HUDEP-2 (cell line): ENCODE measurements around the gene CPZ.
"Not testable (repeated sequence)": the region's sequence is repeated elsewhere in the genome, so short reads cannot be mapped to it uniquely, and the experiment has no call there.

ENCODE experiments used
- DNase-seq, 76 experiments: peaks; one replicate each; lab custom pipeline; 2025; ENCODE audit not compliant: unreplicated experiment in 76 of 76; lab: John Stamatoyannopoulos, UW

Gene CPZ

DNA sequence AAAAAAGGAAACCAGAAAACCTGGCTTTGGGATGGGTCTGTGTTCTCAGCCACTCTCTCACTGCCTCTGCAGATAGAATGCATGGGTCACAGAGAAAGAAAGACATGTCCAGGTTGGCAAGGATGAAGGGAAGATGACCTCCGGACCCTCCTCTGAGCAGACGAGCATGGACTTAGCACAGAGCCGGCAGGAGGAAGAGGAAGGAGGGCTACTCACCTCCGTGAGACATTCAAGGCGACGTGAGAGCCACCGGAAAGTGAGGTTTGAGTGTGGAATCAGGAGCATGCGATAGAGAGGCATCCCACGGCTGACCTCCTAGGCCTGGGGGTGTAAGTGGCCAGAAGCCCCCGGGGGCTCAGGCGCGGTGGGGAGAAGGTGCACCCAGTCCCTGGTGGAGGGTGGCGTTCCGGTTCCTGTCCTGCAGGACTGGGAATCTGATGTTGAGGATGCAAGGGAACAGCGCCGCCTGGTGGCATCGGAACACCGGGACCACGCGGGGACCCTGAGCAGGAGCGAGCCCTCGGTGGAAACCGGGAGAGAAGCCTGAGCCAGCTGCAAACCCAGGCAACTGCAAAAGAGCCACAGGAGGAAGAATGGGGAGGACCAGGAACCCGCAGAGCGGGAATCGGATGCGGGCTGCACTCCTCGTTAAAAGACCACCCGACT is 37.8 kb downstream of the CPZ start:
- not testable (repeated sequence) for DNase-seq

DNA sequence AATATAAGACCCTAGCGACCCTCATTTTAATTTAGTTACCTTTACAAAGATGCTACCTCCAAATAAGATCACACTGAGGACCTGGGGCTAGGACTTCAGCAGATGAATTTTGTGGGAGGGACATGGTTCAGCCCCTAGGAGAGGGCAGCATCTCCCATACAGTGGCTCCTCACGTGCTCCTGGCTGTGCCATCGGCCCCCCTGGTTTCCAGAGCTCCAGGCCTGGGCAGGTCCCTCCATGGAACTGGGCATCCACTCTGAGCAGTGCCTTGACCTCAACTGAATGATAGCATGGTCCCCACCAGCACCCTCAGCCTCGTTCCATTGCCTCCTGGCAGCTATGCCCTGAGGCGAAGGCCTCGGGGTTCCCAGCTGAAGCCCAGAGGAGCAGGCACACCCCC is 39.3 kb downstream of the CPZ start:
- DNase-seq = not testable (repeated sequence)

DNA sequence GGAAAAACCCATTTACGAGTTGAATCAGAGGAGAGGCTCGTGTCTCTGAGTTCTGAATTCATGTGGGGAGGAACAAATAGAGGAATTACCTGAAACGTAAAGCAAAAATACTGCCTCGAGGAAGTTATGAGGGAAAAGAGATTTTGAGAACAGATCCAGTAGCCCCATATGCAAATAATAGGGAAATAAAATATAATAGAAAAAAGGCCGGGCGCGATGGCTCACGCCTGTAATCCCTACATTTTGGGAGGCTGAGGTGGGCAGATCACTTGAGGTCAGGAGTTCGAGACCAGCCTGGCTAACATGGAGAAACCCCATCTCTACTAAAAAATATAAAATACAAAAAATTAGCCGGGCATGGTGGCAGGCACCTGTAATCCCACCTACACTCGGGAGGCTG is 42.2 kb downstream of the CPZ start:
- DNase-seq = not testable (repeated sequence)

DNA sequence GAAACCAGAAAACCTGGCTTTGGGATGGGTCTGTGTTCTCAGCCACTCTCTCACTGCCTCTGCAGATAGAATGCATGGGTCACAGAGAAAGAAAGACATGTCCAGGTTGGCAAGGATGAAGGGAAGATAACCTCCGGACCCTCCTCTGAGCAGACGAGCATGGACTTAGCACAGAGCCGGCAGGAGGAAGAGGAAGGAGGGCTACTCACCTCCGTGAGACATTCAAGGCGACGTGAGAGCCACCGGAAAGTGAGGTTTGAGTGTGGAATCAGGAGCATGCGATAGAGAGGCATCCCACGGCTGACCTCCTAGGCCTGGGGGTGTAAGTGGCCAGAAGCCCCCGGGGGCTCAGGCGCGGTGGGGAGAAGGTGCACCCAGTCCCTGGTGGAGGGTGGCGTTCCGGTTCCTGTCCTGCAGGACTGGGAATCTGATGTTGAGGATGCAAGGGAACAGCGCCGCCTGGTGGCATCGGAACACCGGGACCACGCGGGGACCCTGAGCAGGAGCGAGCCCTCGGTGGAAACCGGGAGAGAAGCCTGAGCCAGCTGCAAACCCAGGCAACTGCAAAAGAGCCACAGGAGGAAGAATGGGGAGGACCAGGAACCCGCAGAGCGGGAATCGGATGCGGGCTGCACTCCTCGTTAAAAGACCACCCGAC is 43.5 kb downstream of the CPZ start:
- not testable (repeated sequence) for DNase-seq

DNA sequence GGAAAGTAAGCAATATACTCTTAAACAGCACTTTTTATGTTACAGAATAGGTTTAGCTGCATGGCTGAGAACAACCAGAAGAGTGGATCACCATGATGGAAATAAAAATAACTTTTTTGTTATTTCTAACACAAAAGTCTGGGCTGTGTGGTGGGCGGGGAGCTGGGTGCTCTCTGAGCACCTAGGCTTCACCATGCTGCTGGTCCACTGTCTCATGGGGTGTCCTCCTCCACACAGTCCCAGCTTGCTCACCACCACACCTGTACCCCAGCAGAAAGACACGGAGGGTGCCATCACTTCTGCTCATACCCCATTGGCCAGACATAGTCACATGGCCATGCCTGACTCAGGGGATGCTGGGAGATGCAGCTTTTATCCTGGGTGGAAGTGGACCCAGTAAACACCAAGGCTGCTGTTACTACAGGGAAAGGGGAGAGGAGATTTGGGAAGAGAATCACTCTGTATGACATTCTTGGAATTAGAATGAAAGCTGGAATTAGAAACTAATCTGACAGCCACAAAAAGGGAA is 45.0 kb downstream of the CPZ start:
- DNase-seq = no peak

DNA sequence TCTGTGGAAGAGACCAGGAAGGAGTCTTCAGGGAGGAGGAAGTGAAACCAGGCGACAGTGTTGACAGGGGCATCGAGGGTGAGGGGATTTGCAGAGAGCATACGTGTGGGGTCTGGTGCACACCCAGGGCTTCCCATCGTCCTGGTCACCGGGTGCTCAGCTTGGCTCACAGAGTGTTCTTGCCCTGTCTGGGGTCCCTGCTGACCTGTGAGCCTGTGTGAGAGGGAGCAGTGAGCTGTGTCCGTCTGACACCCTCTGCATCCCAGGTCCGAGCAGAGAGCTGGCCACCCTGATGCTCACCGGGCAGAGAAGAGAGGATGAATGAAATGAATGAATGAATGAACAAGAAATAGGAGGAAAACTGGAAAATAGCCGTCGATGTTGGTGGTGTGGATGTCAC is 46.5 kb downstream of the CPZ start:
- DNase-seq = no peak

DNA sequence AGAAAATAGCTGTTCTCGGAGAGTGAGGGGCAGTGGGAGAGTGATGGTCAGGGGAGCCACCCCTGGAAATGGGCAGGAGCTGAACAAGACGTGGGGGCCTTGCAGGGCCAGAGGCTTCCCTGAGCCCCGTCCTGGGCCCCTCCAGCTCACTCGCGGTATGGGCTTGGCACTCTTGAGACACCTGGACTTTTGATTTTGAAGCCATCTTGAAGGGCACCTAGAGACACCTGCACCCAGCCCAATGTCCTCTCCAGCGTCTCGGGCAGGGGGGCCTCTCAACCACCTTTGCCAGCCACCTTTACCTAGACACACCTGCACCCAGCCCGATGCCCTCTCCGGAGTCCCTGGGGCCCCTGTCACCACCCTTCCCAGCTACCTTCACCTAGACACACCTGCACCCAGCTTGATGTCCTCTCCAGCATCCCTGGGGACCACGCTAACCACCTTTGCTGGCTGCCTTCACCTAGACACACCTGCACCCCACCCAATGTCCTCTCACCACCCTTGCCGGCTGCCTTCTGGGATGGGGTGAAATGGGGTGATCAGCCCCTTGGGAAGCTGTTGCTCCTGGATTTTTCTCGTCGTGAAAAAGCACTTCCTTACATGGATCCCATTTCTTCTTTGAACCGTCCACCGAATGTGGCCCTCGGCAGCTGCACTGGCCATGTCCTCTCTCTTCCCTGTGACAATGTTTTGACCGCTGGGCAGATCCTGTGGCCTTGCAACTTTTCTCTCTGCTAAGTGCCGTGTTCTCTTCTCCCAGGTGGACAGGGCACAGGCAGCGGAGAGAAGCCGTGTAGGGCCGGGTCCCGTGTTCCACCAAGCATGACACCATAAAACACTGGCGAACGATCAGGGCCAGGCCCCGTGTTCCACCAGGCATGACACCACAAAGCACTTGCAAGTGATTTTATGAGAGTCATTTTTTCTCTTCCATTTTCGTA is 47.5 kb downstream of the CPZ start:
- DNase-seq = no peak

DNA sequence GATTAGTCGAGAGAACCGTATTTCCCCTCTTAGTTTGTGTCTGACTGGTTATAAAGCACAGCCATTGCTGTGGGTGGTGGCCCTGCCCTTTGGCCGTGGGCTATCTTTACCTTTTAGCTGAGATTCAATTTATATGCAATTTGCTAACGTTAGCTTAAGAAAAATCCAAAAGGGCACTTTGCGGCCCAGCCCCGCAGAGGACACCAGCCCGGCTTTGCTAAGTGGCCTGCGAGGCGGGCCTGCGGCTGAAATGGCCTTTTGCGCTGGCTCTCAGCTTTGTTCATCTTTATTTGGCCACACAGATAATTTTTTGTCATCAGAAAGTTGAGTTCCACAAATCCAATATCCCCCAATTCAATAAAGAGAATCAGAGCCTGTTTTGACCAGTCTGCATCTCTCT is 48.3 kb downstream of the CPZ start:
- DNase-seq = no peak

DNA sequence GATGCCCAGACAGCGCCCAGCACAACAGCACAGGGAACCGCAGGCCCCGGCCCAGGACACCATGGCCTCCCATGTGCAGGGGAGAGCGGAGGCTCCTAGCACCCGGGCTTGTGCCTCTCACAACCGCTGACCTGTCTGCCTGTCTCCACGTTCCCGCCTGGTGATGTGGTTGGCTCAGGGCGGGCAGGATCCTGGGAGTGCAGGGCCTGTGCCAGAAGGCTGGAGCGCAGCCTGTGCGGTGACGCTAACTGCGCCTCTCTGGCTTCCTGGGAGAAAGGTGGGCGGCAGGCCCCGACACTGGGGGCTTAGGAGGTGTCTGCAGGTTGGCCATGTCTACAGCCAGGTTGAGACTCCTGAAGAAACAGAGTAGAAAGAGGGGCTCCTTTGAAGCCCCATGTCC is 48.7 kb downstream of the CPZ start:
- no peak for DNase-seq

DNA sequence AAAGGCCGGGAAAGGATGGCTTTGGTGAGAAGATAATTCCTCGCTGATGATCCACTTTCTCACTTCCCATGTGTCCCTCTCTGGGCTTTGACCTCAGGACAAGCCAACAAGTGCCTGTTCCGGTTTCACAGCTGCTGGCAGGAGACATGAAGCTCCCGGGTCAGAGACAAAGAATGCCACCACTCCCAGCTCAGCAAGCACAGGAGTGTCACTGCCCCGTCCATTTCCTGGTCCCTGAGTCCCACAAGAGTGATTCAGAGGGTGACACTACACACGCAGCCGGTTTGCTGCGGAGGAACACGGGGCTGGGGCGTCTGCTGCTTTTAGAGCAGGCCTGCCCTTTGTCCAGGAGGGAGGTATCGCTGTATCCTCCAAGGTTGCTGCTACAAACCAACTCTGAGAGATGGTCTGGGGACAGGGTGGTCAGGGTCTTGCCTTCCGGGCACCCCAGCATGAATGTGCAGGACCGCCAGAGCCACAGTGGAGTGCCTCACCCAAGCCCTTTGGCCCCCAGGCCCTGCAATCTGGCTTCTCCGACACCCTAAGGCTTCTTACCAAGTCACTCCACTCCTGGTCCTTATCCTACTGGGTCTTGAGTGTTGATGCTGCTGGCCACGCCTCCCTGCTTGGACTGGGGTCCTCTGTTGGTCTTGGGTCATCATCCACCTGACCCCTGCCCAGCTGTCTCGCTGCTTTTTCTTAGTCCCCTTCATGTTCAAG is 49.5 kb downstream of the CPZ start:
- no peak for DNase-seq

DNA sequence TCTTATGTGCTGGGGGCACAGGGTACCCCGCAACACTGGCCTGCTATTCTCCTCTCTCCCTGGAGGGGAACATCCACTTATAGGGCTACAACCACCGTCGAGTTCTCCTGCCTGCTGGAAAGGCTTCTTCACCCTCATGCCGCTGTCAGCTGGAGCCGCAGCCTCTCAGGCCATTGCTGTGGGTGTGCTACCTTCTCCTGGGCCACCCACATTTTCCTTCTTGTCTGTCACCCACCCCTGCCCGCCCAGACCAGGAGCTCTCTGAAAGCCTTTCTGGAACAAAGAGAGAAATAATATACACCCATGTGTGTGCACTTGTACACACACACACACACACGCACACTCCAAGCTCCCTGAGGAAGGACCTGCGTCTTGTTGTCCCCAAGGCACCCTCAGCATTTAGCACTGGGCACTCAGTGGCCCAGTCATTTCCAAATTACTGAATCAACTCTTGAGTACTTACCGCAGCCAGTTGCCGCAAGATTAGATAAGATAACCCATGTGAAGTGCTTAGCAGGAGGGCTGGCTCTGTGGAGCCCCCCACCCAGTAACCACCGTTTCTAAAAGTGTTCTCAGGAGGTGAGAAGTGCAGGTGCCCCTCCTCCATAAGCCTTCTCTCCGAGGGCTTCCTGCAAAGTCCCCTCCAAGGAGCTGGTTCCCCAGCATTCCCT is 50.2 kb downstream of the CPZ start:
- DNase-seq = no peak

DNA sequence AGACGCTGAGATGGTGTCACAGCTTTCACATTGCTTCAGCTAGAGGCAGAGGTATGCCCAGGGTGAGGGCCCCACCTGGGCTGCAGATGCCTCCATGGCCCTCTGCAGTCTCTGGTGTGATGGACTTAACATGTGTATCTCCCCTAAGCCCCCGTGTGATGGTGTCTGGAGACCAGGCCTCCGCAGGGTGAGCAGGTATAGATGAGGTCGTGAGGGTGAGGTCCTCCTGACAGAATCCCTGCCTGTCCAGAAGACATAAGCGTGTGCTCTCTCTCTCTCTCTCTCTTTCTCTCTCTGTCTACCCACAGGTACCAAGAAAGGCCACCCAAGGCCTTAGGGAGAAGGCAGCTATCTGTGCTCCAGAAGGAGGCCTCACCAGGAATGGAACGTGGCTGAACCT is 50.9 kb downstream of the CPZ start:
- DNase-seq = no peak

DNA sequence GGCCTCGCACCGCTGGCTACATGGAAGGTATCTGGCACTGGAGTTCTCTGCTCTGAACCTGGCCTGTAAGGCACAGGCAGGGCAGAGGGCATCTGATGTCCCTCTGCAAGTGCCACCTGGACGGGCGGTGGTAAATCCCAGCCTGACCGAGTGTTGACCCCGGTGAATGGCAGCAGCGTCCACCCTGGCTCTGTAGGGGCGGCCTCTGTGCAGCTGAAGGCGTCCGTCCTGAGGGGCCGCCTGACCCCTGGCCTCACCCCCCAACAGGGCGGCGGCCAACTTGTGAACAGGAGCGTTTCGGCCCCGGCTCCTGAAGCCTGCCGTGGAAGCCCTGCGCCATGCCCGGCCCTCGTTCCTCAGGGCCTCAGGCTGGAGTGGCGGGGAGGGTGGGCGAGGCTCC is 51.4 kb downstream of the CPZ start:
- no peak for DNase-seq

DNA sequence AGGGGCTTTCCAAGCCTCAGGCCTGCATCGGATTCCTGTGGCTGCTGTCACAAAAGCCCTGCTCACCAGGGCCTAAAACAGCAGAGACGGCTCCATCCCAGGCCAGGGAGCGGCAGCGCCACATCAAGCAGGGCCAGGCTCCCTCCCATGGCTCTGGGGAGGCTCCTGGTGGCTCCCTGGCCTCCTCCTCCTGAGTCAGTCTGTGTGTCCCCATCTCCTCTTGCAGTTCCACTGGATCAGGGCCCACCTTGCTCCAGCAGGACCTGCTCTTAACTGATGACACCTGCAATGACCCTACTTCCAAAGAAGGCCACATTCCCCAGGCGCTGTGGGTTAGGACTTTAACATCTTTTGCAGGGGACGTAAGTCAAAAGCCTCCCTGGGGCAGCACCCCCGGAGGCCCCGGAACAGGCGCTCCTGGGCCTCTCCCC is 51.9 kb downstream of the CPZ start:
- no peak for DNase-seq

DNA sequence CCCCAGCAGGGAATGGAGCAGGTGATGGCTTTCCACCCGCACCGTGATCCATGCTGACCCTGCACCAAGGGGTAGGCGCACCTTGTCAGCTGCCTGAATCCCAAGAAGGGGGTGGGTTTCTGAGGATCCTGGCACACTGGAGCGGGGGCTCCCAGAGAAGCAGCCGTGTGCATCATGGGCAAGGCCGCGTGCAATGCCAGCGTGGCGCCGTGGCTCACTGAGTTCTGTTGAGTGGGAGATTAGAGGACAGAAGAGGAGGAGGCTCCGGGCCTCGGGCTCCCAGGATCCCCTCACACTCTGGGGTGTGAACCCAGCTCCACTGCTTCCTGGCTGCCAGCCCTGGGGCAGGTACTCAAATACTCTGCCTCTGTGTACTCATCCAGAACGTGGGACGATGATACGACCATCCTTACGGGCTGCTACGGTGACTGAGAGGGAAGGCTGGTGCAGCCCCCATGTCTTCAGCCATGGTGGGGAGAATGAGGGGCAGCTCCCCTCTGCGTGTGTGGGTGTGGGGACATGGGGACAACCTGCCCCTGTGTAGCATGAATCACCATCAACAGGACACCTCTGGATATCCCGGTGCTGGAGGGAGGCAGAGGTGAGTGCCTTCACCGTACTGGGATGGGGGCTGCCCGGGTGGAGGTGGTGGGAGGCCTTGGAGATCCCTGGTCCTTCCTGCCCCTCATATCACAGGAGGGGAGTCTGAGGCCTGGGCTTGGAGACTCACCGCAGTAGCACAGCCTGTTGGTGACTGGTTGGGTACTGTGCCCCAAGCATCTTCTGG is 52.6 kb downstream of the CPZ start:
- DNase-seq = no peak

DNA sequence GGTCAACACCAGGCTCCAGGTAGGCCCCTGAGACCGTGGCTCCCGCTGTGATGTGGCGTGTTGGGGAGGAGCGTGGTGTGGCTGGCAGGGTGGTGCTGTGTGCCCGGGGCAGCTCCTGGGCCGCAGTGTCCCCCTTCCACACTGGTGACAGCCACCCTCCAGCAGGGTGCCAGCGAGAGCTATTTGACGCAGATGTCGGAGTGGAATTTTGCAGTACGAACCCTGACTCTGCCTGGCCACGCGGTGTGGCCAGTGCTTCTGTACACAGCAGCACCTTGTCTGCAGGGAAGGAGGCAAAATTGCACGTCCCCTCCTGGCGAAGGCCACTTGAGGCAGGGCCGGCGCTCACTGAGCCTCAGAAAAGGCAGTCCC is 53.2 kb downstream of the CPZ start:
- no peak for DNase-seq

DNA sequence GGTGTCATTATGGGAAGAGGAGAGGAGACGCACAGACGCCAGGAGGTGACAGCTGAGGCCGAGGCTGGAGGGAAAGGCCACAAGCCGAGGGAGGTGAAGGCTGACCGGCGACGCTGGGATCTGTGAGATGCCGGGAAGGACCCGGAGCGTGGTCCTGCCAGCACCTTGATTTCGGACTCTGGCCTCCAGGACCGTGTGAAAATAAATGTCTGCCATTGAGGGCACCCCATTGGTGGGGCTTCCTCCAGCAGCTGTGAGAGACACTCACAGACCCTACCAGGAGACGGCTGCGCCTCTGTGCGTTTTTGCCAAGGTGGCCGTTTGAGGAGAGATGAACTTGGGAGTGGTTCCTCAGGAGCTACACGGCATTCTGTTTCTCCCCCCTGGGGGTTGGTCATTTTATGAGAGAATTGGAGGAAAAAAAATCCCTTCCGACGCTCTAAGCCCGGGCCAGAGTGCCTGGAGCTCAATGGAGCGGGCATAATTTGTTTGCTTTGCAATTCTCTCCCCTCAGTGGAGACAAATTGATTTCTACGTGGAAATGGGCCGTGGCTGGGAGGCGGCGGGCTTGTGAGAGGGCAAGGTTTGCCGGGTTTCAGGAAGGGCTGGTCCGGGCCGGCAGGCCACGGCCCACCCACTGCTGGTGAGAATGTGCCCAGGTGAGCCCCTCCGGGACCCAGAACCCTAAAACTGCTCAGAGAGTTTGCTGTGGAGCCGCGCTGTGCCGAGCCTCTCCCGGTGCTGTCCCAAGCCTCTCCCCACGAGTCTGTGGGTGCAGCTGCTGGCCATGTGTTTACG is 53.9 kb downstream of the CPZ start:
- no peak for DNase-seq

DNA sequence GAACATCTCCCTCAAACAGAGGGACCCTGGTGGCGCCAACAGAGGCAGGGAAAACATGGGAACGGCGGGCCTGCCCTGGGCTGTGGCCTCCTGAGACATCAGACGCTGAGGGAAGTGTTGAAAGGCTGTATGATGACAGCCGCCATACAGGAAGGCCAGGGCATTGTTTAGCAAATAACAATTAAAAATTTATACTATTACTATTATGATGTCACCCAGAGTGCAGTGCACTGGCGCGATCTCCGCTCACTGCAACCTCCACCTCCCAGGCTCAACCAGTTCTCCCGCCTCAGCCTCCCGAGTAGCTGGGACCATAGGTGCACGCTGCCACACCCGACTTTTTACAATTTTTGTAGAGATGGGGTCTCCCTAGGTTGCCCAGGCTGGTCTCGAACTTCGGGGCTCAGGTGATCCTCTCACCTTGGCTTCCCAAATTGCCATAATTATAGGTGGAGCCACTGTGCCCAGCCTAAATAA is 54.6 kb downstream of the CPZ start:
- no peak for DNase-seq
